A549 (cell line): ENCODE results near the gene TBX21. TPM values are rescaled to one million over a fixed set of nuclear protein-coding genes. Genes with fewer than 3 reads are reported as not detected.

ENCODE experiments used
- ATAC-seq, 2 experiments: fragments of 200-7000 bp in 1 of 2; fragments of >200 bp in 1 of 2; cut with Nextera tagmentation in 1 of 2; cut with Tn5 transposase in 1 of 2; 3 replicates each; pipeline versions ENCODE4 v1.8.0 to v1.9.1; 2018 to 2020; ENCODE audit warnings: mild to moderate bottlenecking in 1 of 2, moderate library complexity in 1 of 2
- CTCF ChIA-PET: fragments of 300-600 bp; sonication (Branson Sonifier 250); formaldehyde crosslinking; extraction: SDS; loops from one replicate; lab custom pipeline; 2021; ENCODE audit warnings: antibody characterized with exemption, inconsistent platforms; lab: Yijun Ruan, JAX
- POLR2A ChIA-PET: fragments of 350-600 bp; formaldehyde crosslinking; extraction: SDS; loops from one replicate; lab custom pipeline; 2021; ENCODE audit warnings: antibody characterized with exemption, inconsistent platforms; lab: Yijun Ruan, JAX
- DNase-seq, 2 experiments: peaks; one replicate each; pipeline versions ENCODE4 v3.0.0 to v3.0.0-alpha.2; 2011 to 2016; ENCODE audit warnings: low read depth in 1 of 2, low spot score in 1 of 2
- FAIRE-seq: peaks from 2 replicates; lab custom pipeline; 2011; peaks lifted over from hg19 to GRCh38; lab: Jason Lieb, UNC
- H3K27ac ChIP-seq, 2 experiments: fragments of >200 bp; sonication (Bioruptor Twin); formaldehyde crosslinking; 3 replicates each; pipeline ENCODE4 v1.5.1; 2016 to 2017
- H3K4me1 ChIP-seq: fragments of >200 bp; sonication (Bioruptor Twin); formaldehyde crosslinking; 3 replicates; pipeline ENCODE4 v1.6.1; 2016
- H3K4me2 ChIP-seq: fragments of >200 bp; sonication (Bioruptor Twin); formaldehyde crosslinking; 3 replicates; pipeline ENCODE4 v1.6.1; 2016
- H3K4me3 ChIP-seq: fragments of >200 bp; sonication (Bioruptor Twin); formaldehyde crosslinking; 3 replicates; pipeline ENCODE4 v1.5.1; 2016
- H3K9me3 ChIP-seq: fragments of >200 bp; sonication (Bioruptor Twin); formaldehyde crosslinking; 3 replicates; pipeline ENCODE4 v1.6.1; 2016
- ATOH8 ChIP-seq: fragments of 250-450 bp; sonication (Bioruptor Pico); IDR thresholded peaks from 2 replicates; pipeline ENCODE4 v1.5.0; 2020; ENCODE audit warnings: low read depth, mild to moderate bottlenecking, moderate library complexity
- CBX2 ChIP-seq: fragments of 200-600 bp; sonication (generic); IDR thresholded peaks from 2 replicates; pipeline ENCODE4 v1.6.1; 2016; ENCODE audit warnings: low read depth, mild to moderate bottlenecking, borderline replicate concordance
- CEBPB ChIP-seq, 2 experiments: fragments of >200 bp in 1 of 2; sonication (Bioruptor Twin) in 1 of 2; formaldehyde crosslinking in 1 of 2; IDR thresholded peaks; 2 replicates each; pipeline ENCODE4 v1.6.1; 2012 to 2016
- EHF ChIP-seq: fragments of 250-450 bp; sonication (Bioruptor Pico); IDR thresholded peaks from 2 replicates; pipeline ENCODE4 v1.5.0; 2020; ENCODE audit warnings: mild to moderate bottlenecking
- EP300 ChIP-seq, 2 experiments: fragments of >200 bp; sonication (Bioruptor Twin); formaldehyde crosslinking; IDR thresholded peaks; 2 replicates in 1 of 2; 3 replicates in 1 of 2; pipeline ENCODE4 v1.6.1; 2016 to 2017
- ESRRA ChIP-seq: fragments of 150-350 bp; IDR thresholded peaks from 2 replicates; pipeline ENCODE4 v1.6.1; 2014; ENCODE audit warnings: mild to moderate bottlenecking, low read length, borderline replicate concordance
- FOSB ChIP-seq: fragments of 250-450 bp; sonication (Bioruptor Pico); IDR thresholded peaks from 2 replicates; pipeline ENCODE4 v1.5.0; 2020; ENCODE audit warnings: mild to moderate bottlenecking, moderate library complexity
- FOSL2 ChIP-seq, 2 experiments: fragments of 450-650 bp in 1 of 2; fragments of >200 bp in 1 of 2; sonication (Bioruptor Twin) in 1 of 2; formaldehyde crosslinking; IDR thresholded peaks; 2 replicates each; pipeline versions ENCODE4 v1.5.0 to v1.6.1; 2016 to 2020; ENCODE audit warnings: mild to moderate bottlenecking in 1 of 2, moderate library complexity in 1 of 2
- GATA3 ChIP-seq: IDR thresholded peaks from 2 replicates; pipeline ENCODE4 v1.6.1; 2012; ENCODE audit warnings: borderline replicate concordance
- HEYL ChIP-seq: fragments of 250-450 bp; sonication (Bioruptor Pico); IDR thresholded peaks from 2 replicates; pipeline ENCODE4 v1.8.0; 2021; ENCODE audit warnings: mild to moderate bottlenecking, moderate library complexity
- HMGXB4 ChIP-seq: fragments of 250-450 bp; sonication (Bioruptor Pico); IDR thresholded peaks from 2 replicates; pipeline ENCODE4 v1.5.0; 2021; ENCODE audit warnings: mild to moderate bottlenecking, moderate library complexity, borderline replicate concordance
- HOXB13 ChIP-seq: fragments of 250-450 bp; sonication (Bioruptor Pico); IDR thresholded peaks from 2 replicates; pipeline ENCODE4 v1.5.0; 2020; ENCODE audit warnings: low read depth, mild to moderate bottlenecking, moderate library complexity
- KDM1A ChIP-seq: fragments of 200-600 bp; sonication (generic); IDR thresholded peaks from 2 replicates; pipeline ENCODE4 v1.6.1; 2016; ENCODE audit warnings: low read depth, mild to moderate bottlenecking
- KDM5A ChIP-seq: fragments of 200-600 bp; sonication (generic); IDR thresholded peaks from 2 replicates; pipeline ENCODE4 v1.6.1; 2016; ENCODE audit warnings: antibody characterized with exemption, mild to moderate bottlenecking
- MAX ChIP-seq: IDR thresholded peaks from 2 replicates; pipeline ENCODE4 v1.6.1; 2012
- MAZ ChIP-seq: fragments of 150-350 bp; IDR thresholded peaks from 2 replicates; pipeline ENCODE4 v1.6.1; 2014; ENCODE audit warnings: antibody characterized with exemption, low read depth, low read length, borderline replicate concordance
- MYC ChIP-seq: IDR thresholded peaks from 2 replicates; pipeline ENCODE4 v1.6.1; 2012; ENCODE audit warnings: mild to moderate bottlenecking, inconsistent platforms, low read length, improper control_type of control experiment, borderline replicate concordance
- NR3C1 ChIP-seq: fragments of >200 bp; sonication (Bioruptor Twin); formaldehyde crosslinking; IDR thresholded peaks from 3 replicates; pipeline ENCODE4 v1.6.1; 2017
- PHF8 ChIP-seq: fragments of 200-600 bp; sonication (generic); IDR thresholded peaks from 2 replicates; pipeline ENCODE4 v1.6.1; 2016; ENCODE audit warnings: low read depth, mild to moderate bottlenecking, antibody characterized with exemption, moderate library complexity, borderline replicate concordance
- RAD21 ChIP-seq, 2 experiments: fragments of >200 bp in 1 of 2; sonication (Bioruptor Twin) in 1 of 2; formaldehyde crosslinking in 1 of 2; IDR thresholded peaks in 1 of 2; conservative IDR thresholded peaks in 1 of 2; 2 replicates in 1 of 2; 3 replicates in 1 of 2; pipeline ENCODE4 v1.6.1; 2012 to 2018; ENCODE audit warnings: inconsistent platforms in 1 of 2
- RCOR1 ChIP-seq: fragments of 150-350 bp; IDR thresholded peaks from 2 replicates; pipeline ENCODE4 v1.6.1; 2014; ENCODE audit warnings: antibody characterized with exemption, low read length, low read depth
- REST ChIP-seq: fragments of 200-600 bp; sonication (generic); IDR thresholded peaks from 2 replicates; pipeline ENCODE4 v1.6.1; 2016; ENCODE audit warnings: antibody characterized with exemption, mild to moderate bottlenecking, moderate library complexity
- ZFP36 ChIP-seq: fragments of 450-650 bp; IDR thresholded peaks from 2 replicates; pipeline ENCODE4 v1.6.1; 2014; ENCODE audit warnings: borderline replicate concordance; ENCODE audit not compliant: partially characterized antibody
- WGBS: methylation state at CpG from one replicate; pipeline ENCODE4 v1.1.6; 2017; ENCODE audit errors: missing lambda C conversion rate; 5-methylcytosine and 5-hydroxymethylcytosine counted together
- polyA plus RNA-seq, 4 experiments: library from polyadenylated mRNA; depleted of rRNA in 3 of 4; stranded (reverse); fragments of >200 nt; fragmentation: RNase III in 1 of 4; extraction: RNeasy Plus Mini Kit Qiagen cat#74134 plus additional on column Dnase treatment in 1 of 4; gene quantifications; 2 replicates in 3 of 4; 3 replicates in 1 of 4; pipeline ENCODE4 v1.2.3, GENCODE V29; 2011 to 2017

Gene TBX21
- polyA plus RNA-seq, 2 of the 4 experiments (the other 2 are of a cell fraction) = not detected

GRCh38 chr17:47724705-47725104, 8.3 kb upstream of the TBX21 start:
- no peaks in the 10 kb centered on the region for H3K9me3 ChIP-seq
- POLR2A ChIA-PET = interaction anchor here (0.5 kb wide), 1 partner anchor 363 kb away, joined by 6 read pairs; no protein-coding TSS in a partner anchor
- no peak for TF ChIP-seq HOXB13 (CRISPR knock-in tag)
- TF ChIP-seq FOSL2 (IDR thresholded peaks at IDR 0.05) = no peak
- no peak for TF ChIP-seq FOSL2 (CRISPR knock-in tag; IDR thresholded peaks at IDR 0.05)
- no peak for TF ChIP-seq RCOR1
- TF ChIP-seq EHF = no peak
- TF ChIP-seq EP300 (IDR thresholded peaks at IDR 0.05) = no peak
- no peak for TF ChIP-seq FOSB
- no peak for TF ChIP-seq RAD21 (conservative IDR thresholded peaks at IDR 0.05 in 1 of 2, IDR thresholded peaks at IDR 0.05 in 1 of 2)
- TF ChIP-seq MAX = no peak
- TF ChIP-seq MAZ = no peak
- no peak for TF ChIP-seq CBX2
- TF ChIP-seq ESRRA = no peak
- no peak for TF ChIP-seq KDM5A
- TF ChIP-seq HEYL (CRISPR knock-in tag) = no peak
- no peak for TF ChIP-seq NR3C1
- TF ChIP-seq ATOH8 (CRISPR knock-in tag) = no peak
- TF ChIP-seq KDM1A = no peak
- no peak for TF ChIP-seq CEBPB (IDR thresholded peaks at IDR 0.05)
- no peak for TF ChIP-seq HMGXB4 (CRISPR knock-in tag)
- TF ChIP-seq REST = no peak
- no peak for TF ChIP-seq GATA3
- TF ChIP-seq, all 56 proteins: peak for 0
- ATAC-seq (no peak), DNase-seq (no peak), FAIRE-seq (no peak)
- H3K4me3 ChIP-seq = no peak overlapping the region
- CTCF ChIA-PET = interaction anchor here (0.7 to 2.4 kb wide), 10 partner anchors 11 to 246 kb away, joined by 3 to 11 read pairs (median 4); partner anchors contain the start of gene CDK5RAP3
- no peak overlapping the region for H3K27ac ChIP-seq
- peaks cover 6% of the 10 kb centered on the region for H3K4me1 ChIP-seq
- no peak overlapping the region for H3K4me2 ChIP-seq
- whole genome bisulfite sequencing = 59% methylated on average over 2 of the region's 2 CpGs

- no peak overlapping the region for H3K4me2 ChIP-seq
- ChIA-PET POLR2A (no interaction called here), CTCF (interaction anchor here (0.8 to 3.4 kb wide), 11 partner anchors 11 to 246 kb away, joined by 3 to 11 read pairs (median 3); partner anchors contain the start of gene CDK5RAP3)
- no peaks in the 10 kb centered on the region for H3K9me3 ChIP-seq
- H3K27ac ChIP-seq = no peak overlapping the region
- FAIRE-seq (no peak), ATAC-seq (no peak), DNase-seq (no peak)
- H3K4me3 ChIP-seq = no peak overlapping the region
- WGBS = 71% methylated on average over 13 of the region's 13 CpGs
- peaks cover 6% of the 10 kb centered on the region for H3K4me1 ChIP-seq
- TF ChIP-seq ZFP36 = no peak
- TF ChIP-seq REST = peak; percentile 58; the same call in 1 of the 2 replicates
- TF ChIP-seq MYC = no peak
- no peak for TF ChIP-seq PHF8
Measured at GRCh38 chr17:47725446-47726111, 7.5 kb upstream of the TBX21 start.
